ENCODE results near the gene TMCC3. TPM values are rescaled to one million over a fixed set of nuclear protein-coding genes. Genes with fewer than 3 reads are reported as not detected.
A peak's percentile ranks its signal among the peaks of the same experiment; 100 is the strongest.
"Not testable (repeated sequence)": the region's sequence is repeated elsewhere in the genome, so short reads cannot be mapped to it uniquely, and the experiment has no call there.

The TMCC3 gene, protein sequence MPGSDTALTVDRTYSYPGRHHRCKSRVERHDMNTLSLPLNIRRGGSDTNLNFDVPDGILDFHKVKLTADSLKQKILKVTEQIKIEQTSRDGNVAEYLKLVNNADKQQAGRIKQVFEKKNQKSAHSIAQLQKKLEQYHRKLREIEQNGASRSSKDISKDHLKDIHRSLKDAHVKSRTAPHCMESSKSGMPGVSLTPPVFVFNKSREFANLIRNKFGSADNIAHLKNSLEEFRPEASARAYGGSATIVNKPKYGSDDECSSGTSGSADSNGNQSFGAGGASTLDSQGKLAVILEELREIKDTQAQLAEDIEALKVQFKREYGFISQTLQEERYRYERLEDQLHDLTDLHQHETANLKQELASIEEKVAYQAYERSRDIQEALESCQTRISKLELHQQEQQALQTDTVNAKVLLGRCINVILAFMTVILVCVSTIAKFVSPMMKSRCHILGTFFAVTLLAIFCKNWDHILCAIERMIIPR
- 10.9 TPM for total RNA-seq

DNA sequence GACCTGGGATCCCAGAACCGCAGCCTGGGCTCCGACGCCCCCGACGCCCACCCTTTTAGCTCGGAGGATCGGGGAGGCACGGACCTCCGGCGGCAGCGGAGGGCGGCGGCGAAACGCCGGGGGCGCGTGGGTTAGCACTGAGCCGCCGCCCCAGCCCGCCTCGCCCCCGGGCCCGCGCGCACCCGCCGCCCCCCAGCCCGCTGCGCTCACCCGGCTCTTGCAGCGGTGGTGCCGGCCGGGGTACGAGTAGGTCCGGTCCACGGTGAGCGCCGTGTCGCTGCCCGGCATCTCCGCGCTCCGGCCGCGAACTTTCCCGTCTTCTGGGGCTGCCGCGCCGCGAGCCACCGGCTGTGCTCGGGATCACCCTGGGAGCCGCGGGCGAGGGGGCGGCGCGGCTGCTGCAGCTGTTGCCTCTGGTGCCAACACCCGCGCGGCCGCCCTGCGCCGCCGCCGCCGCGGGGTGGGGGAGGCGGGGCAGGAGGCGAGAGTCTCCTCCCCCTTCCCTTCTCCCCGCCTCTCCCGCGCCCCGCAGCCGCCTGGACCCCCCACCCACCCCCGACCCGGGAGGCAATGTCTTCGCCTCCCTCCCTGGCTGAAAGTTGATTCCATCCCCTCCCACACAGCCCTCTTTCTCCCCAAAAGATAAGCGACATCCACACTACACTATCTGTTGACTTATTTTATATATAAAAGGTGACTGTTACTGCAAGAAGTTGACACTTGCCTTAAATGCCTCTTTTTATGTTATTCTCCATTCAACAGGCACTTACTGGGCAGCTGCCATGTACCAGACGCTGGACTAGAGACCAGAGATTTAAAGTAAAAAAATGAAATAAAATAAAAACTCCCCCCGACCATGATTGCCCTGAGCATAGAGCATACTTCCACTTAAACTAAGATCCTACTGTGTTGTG, at the start of gene TMCC3:
Gene TMCC3, minus strand, starts transcription at position 415 of the 914 bp plus-strand sequence. Its CDS starts 127 bp downstream, at position 288.
- Histone ChIP-seq H3K4me1 (ENCODE audit: insufficient read depth, low read length) (peaks cover 14% of the 10 kb centered on the region), H3K27me3 (ENCODE audit: insufficient read depth, low read length) (peaks cover 45% of the 10 kb centered on the region), H3K9me3 (ENCODE audit: low read depth, low read length) (no peaks in the 10 kb centered on the region), H3K4me3 (ENCODE audit: low read length) (peak within 1 kb of the TSS; percentile 51)

DNA sequence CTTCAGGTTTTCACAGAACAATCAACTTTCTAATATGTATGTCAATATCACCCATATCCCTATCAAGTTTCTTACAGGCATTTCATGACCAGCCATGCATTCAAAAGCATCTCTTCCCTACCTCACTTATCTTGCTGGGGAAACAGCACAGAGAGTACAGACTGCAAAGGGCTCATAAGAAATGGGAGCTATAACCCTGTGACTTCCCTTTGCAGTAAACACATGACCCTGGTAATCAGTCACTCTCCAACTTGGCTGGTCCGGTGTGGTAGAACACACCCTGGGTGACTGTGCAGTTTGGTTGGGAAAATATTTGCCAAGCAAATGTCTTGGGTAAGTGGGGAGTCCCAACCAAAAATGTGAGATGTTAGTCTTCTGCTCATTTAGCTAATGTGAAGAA, 49.4 kb upstream of the TMCC3 start:
- no peaks in the 10 kb centered on the region for H3K27me3 ChIP-seq (ENCODE audit: insufficient read depth, low read length)
- H3K4me1 ChIP-seq (ENCODE audit: insufficient read depth, low read length): no peaks in the 10 kb centered on the region
- H3K9me3 ChIP-seq (ENCODE audit: low read depth, low read length): no peaks in the 10 kb centered on the region
- H3K4me3 ChIP-seq (ENCODE audit: low read length): no peak overlapping the region

DNA sequence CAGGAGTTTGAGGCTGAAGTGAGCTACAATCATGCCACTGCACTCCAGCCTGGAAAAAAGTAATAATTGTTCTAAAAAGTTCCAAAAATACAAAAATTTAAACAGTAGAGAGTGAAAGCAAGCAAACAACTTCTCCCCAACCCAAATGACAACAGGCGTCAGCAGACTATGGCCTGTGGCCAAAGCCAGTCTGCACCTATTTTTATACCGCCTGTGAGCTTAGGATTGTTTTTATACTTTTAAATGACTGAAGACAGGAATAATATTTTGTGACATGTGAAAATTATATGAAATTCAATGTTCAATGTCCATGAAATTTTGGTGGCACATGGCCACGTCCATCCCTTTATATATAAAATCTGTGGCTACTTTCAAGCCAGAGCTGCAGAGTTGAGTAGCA, 48.2 kb upstream of the TMCC3 start:
- H3K4me3 ChIP-seq (ENCODE audit: low read length): no peak overlapping the region
- no peaks in the 10 kb centered on the region for H3K27me3 ChIP-seq (ENCODE audit: insufficient read depth, low read length)
- H3K9me3 ChIP-seq (ENCODE audit: low read depth, low read length): no peaks in the 10 kb centered on the region
- no peaks in the 10 kb centered on the region for H3K4me1 ChIP-seq (ENCODE audit: insufficient read depth, low read length)

DNA sequence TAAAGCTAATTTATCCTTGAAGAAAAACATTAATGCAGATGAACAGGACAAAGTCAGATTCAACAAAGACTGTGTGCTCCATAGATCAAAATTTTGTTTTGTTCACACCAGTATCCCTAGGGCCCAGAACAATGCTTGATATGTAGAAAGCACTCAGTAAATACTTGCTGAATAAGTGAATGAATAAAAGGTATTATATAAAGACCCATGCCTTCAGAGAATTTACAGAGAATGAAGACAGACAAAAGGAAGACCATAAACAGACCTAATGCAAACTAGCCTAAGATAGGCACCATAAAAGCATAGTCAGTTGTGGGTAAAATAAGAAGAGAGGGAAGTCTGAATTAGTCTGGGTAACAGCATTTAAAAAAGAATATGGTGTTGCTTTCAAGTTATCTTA, 47.3 kb upstream of the TMCC3 start:
- Histone ChIP-seq H3K27me3 (ENCODE audit: insufficient read depth, low read length) (no peaks in the 10 kb centered on the region), H3K4me1 (ENCODE audit: insufficient read depth, low read length) (no peaks in the 10 kb centered on the region)

DNA sequence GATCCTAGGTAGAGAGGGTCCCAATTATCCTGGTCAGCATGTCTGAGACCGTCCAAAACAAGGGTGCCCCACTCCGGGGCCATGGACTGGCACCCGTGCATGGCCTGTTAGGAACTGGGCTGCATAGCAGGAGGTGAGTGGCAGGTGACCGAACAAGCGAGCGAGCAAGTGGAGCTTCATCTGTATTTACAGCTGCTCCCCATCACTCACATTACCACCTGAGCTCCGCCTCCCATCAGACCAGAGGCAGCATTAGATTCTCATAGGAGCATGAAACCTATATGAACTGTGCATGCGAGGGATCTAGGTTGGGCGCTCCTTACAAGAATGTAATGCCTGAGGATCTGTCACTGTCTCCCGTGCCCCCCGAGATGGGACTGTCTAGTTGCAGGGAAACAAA, 44.4 kb upstream of the TMCC3 start:
- Histone ChIP-seq H3K4me1 (ENCODE audit: insufficient read depth, low read length) (peaks cover 10% of the 10 kb centered on the region), H3K4me3 (ENCODE audit: low read length) (no peak overlapping the region), H3K9me3 (ENCODE audit: low read depth, low read length) (no peaks in the 10 kb centered on the region), H3K27me3 (ENCODE audit: insufficient read depth, low read length) (no peaks in the 10 kb centered on the region)

More for the DNA sequence above, 47.3 kb upstream of the TMCC3 start:
- Histone ChIP-seq H3K9me3 (ENCODE audit: low read depth, low read length) (no peaks in the 10 kb centered on the region), H3K4me3 (ENCODE audit: low read length) (no peak overlapping the region)

DNA sequence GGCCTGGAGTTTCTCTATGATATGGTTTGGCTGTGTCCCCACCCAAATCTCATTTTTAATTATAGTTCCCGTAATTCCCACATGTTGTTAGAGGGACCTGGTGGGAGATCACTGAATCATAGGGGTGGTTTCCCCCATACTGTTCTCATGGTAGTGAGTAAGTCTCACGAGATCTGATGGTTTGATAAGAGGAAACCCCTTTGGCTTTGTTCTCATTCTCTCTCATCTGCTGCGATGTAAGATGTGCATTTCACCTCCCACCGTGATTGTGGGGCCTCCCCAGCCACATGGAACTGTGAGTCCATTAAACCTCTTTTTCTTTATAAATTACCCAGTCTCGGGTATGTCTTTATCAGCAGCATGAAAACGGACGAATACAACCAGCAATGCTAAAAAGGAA, 42.5 kb upstream of the TMCC3 start:
- H3K9me3 ChIP-seq (ENCODE audit: low read depth, low read length); H3K27me3 ChIP-seq (ENCODE audit: insufficient read depth, low read length); H3K4me3 ChIP-seq (ENCODE audit: low read length): not testable (repeated sequence)
- H3K4me1 ChIP-seq (ENCODE audit: insufficient read depth, low read length): peaks cover 21% of the 10 kb centered on the region

DNA sequence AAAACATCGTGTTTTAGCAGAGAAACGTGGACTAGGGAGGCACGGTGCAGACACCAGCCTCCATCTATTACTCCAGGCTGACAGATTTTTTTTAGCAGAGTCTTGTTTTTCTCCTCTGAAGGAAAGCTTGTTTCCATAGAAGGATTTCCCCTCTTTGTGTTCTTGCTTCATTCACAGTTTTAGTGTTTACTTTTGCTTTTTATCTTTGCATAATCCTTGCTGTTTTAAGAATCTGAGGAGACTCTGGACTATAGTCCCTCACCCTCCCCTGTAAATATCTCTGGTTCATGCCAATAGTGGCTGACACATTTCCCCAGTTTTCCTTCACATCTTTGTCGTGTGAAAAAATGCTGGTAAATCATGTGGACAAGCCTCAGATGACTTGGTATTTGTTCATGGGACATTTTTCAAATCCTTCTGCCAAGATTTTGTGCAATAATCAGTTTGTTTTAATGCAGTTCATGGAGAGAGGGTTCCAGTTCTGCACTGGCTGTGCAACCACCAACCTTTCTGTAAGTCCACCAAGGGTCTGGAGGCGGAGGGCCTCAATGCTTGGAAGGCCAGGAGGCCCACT, 39.9 kb upstream of the TMCC3 start:
- H3K4me1 ChIP-seq (ENCODE audit: insufficient read depth, low read length): peaks cover 21% of the 10 kb centered on the region
- no peaks in the 10 kb centered on the region for H3K9me3 ChIP-seq (ENCODE audit: low read depth, low read length)
- no peak overlapping the region for H3K4me3 ChIP-seq (ENCODE audit: low read length)
- no peaks in the 10 kb centered on the region for H3K27me3 ChIP-seq (ENCODE audit: insufficient read depth, low read length)

DNA sequence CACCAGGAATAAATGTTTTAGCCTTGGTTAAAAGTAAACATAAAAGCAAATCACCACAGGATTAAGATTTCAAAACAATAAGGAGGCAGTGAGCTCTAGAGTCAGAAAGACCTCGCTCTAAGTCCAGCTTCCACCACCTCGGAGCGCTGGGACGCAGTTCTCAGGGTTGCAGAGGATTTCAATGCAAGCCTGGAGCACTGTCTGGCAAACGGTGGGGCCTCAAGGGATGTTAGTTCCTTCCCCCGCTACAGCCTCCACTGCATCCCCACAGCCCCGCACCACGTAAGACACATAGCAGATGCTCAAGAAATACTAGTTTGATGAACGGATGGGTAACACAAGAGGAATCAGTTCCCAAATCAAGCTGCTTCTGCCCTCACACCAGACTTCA, 39.3 kb upstream of the TMCC3 start:
- H3K27me3 ChIP-seq (ENCODE audit: insufficient read depth, low read length): no peaks in the 10 kb centered on the region
- no peaks in the 10 kb centered on the region for H3K9me3 ChIP-seq (ENCODE audit: low read depth, low read length)

DNA sequence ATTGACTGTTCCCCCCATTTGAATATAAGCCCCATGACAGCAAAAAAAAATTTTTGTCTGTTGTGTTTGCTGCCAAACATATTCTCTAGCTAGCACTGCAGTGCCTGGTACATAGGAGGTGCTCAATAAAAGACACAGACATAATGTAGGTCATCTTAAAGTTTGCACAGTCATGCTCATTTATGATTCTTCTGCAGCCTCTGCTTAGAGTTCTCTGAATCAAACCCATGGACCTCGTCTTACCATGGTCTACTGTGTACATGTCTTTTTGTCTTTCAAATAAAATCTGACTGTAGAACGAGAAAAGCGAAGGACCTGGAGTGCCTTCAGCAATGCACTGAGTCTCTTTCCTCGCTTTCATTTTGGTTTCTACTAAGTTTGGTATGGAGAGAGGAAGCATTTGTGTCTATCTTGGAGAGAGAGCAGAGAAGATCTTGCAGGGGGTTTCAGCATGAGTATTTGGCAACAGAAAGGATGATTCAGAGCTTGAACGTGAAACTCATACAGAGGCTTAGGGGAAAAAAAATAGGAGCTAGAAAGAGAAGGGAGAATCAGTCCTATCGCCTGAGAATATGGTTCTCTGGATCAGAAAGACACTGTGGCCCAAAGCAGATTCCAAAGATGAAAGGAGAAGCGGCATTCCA, 38.8 kb upstream of the TMCC3 start:
- no peaks in the 10 kb centered on the region for H3K27me3 ChIP-seq (ENCODE audit: insufficient read depth, low read length)
- peaks cover 21% of the 10 kb centered on the region for H3K4me1 ChIP-seq (ENCODE audit: insufficient read depth, low read length)
- no peaks in the 10 kb centered on the region for H3K9me3 ChIP-seq (ENCODE audit: low read depth, low read length)
- no peak overlapping the region for H3K4me3 ChIP-seq (ENCODE audit: low read length)

More for the DNA sequence above, 39.3 kb upstream of the TMCC3 start:
- Histone ChIP-seq H3K4me3 (ENCODE audit: low read length) (no peak overlapping the region), H3K4me1 (ENCODE audit: insufficient read depth, low read length) (peaks cover 21% of the 10 kb centered on the region)

DNA sequence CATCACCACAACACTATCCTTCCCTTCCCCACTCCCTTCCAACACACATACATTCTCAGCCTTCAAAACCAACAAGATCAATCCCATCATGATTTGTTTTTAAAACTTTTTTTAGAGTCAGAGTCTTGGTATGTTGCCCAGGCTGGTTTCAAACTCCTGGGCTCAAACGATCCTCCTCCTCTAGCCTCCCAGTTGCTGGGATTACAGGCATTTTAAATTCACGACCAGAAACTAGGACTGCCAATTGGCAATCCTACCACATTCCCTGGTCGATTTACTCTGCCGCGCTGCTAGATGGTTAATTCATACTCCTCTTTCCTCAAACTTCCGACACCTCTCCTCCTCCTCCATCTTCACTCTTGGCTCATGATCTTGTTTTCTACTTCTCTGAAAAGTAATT, 37.5 kb upstream of the TMCC3 start:
- H3K4me1 ChIP-seq (ENCODE audit: insufficient read depth, low read length): peaks cover 26% of the 10 kb centered on the region
- H3K4me3 ChIP-seq (ENCODE audit: low read length): no peak overlapping the region
- H3K9me3 ChIP-seq (ENCODE audit: low read depth, low read length): no peaks in the 10 kb centered on the region
- no peaks in the 10 kb centered on the region for H3K27me3 ChIP-seq (ENCODE audit: insufficient read depth, low read length)

DNA sequence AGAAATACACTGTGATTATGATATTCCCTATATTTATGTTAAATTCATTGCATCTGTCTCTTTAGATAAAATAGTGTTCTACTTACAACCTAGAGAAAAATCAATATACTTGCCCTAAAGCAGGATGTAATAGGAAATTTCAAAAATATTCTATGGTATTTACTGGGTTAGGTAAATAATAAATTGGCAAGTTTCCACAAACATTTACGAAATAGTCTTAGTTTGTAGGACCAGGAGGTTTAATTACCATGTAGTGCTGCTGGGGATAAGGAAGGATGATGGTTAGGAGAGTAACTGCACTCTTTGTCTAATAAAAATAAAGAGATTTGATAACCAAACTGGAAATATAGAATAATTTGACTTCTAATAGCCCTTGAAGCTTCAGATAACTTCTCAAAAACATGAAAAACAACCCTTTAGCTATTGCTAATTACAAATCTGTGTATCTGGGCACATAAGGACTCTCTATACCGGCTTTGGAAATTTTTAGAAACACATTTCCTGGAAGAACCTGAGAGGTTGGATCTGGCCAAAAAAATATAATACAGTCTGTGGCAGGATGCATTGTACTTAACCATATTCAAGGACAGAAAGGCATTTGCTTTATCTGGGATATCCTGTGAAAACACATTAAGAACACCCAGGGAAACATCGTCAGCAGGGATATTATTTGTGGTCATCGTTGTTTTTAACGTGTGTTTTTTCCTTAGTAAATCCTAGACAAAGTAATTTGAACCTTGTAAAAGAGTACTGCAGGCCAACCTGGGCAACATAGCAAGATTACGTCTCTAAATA, 36.7 kb upstream of the TMCC3 start:
- Histone ChIP-seq H3K4me3 (ENCODE audit: low read length) (no peak overlapping the region), H3K27me3 (ENCODE audit: insufficient read depth, low read length) (no peaks in the 10 kb centered on the region), H3K9me3 (ENCODE audit: low read depth, low read length) (no peaks in the 10 kb centered on the region), H3K4me1 (ENCODE audit: insufficient read depth, low read length) (peaks cover 35% of the 10 kb centered on the region)

DNA sequence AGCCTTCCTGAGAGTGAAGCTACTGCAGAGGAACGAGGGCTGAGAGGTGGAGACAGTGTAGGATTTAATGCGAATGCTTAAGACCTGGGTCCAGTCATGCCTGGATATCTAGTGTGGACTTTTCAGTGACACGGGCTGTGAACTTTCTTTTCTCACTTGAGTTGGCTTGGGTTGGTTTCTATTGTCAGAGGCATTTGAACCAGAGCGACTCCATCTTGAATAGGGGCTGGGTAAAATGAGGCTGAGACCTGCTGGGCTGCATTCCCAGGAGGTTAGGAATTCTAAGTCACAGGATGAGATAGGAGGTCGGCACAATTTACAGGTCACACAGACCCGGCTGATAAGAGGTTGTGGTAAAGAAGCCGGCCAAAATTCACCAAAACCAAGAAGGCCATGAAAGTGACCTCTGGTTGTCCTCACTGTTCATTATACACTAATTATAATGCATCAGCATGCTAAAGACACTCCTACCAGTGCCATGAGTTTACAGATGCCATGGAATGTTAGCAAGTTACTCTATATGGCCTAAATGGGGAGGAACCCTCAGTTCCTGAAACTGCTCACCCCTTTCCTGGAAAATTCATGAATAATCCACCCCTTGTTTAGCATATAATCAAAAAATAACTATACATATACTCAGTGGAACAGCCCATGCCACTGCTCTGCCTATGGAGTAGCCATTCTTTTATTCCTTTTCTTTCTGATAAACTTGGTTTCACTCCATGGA, 34.2 kb upstream of the TMCC3 start:
- Histone ChIP-seq H3K9me3 (ENCODE audit: low read depth, low read length) (no peaks in the 10 kb centered on the region), H3K27me3 (ENCODE audit: insufficient read depth, low read length) (no peaks in the 10 kb centered on the region), H3K4me3 (ENCODE audit: low read length) (no peak overlapping the region)

DNA sequence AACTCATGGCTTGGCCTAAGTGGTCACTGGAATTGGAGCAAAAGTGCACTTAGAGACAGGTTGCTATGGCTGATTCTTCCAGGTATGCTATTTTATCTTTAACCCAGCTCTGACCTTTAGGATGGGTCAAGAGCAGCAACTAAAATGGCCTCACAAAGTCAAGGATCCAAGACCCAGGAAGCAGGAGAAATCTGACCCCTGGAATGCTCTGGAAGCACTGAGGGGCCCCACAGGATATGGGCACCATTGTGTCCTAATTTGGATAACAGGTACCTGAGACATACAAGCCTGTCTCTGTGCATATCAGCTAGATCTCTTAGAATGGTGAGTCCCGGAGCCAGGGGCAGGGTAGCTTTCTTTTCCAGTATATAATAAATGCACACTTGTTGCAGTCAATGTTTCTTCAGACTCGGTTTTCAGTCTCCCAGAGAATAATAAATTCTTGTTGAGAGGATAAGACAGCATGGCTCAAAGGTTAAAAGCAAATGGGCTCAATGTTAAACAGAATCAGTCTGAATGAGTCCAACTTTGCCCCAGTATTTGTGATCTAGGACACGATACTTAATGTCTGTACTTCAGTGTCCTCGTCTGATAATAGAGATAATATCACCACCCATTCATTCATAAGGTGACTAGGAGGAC, 29.3 kb upstream of the TMCC3 start:
- Histone ChIP-seq H3K27me3 (ENCODE audit: insufficient read depth, low read length) (no peaks in the 10 kb centered on the region), H3K9me3 (ENCODE audit: low read depth, low read length) (no peaks in the 10 kb centered on the region)

More for the DNA sequence above, 34.2 kb upstream of the TMCC3 start:
- H3K4me1 ChIP-seq (ENCODE audit: insufficient read depth, low read length): peaks cover 26% of the 10 kb centered on the region

More for the DNA sequence above, 29.3 kb upstream of the TMCC3 start:
- Histone ChIP-seq H3K4me1 (ENCODE audit: insufficient read depth, low read length) (peaks cover 57% of the 10 kb centered on the region), H3K4me3 (ENCODE audit: low read length) (no peak overlapping the region)
